Endothelial cell of umbilical vein (primary cell): ENCODE measurements around the gene ZBTB40. TPM values are rescaled to one million over a fixed set of nuclear protein-coding genes. Genes with fewer than 3 reads are reported as not detected.

Source experiments
- BruUV-seq: library from RNA; stranded (reverse); fragments of 400-500 nt; replicated peaks from 2 replicates; lab custom pipeline; 2021; lab: Mats Ljungman, UMichigan
- CTCF ChIA-PET: fragments of 300-600, 350-600 bp; sonication (Branson Sonifier 250); formaldehyde crosslinking; loops from one replicate; lab custom pipeline; 2021; ENCODE audit warnings: antibody characterized with exemption, inconsistent platforms; lab: Charles Lee
- POLR2A ChIA-PET: fragments of 300-600, 350-600 bp; sonication (Branson Sonifier 250); formaldehyde crosslinking; loops from one replicate; lab custom pipeline; 2021; ENCODE audit warnings: antibody characterized with exemption, inconsistent platforms; lab: Charles Lee
- DNase-seq: peaks from one replicate; pipeline ENCODE4 v3.0.0-alpha.2; 2011; ENCODE audit warnings: low read depth, low spot score
- FAIRE-seq: peaks from 2 replicates; lab custom pipeline; 2011; peaks lifted over from hg19 to GRCh38; lab: Jason Lieb, UNC
- H2AFZ ChIP-seq: 2 replicates; pipeline ENCODE4 v1.6.0; 2012; ENCODE audit warnings: low read depth, low read length, control low read depth, inconsistent platforms
- H3K27ac ChIP-seq: 2 replicates; pipeline ENCODE4 v1.5.1; 2011; ENCODE audit warnings: low read depth, mild to moderate bottlenecking, control low read depth, low read length, moderate library complexity; ENCODE audit not compliant: insufficient read depth
- H3K27me3 ChIP-seq, 2 experiments: 2 replicates each; pipeline versions ENCODE4 v1.6.0 to v1.6.1; 2011; ENCODE audit warnings: low read length in 2 of 2, mixed read lengths in 1 of 2; ENCODE audit not compliant: control insufficient read depth in 2 of 2, insufficient read depth in 2 of 2
- H3K36me3 ChIP-seq, 2 experiments: 2 replicates in 1 of 2; 3 replicates in 1 of 2; pipeline ENCODE4 v1.5.1; 2011; ENCODE audit warnings: low read length in 2 of 2, mild to moderate bottlenecking in 1 of 2, moderate library complexity in 1 of 2; ENCODE audit not compliant: control insufficient read depth in 2 of 2, insufficient read depth in 2 of 2; ENCODE audit errors: extremely low read depth in 1 of 2
- H3K4me1 ChIP-seq: 3 replicates; pipeline ENCODE4 v1.5.1; 2011; ENCODE audit warnings: mild to moderate bottlenecking, low read length; ENCODE audit not compliant: control insufficient read depth, insufficient read depth; ENCODE audit errors: extremely low read depth
- H3K4me2 ChIP-seq: 2 replicates; pipeline ENCODE4 v1.6.1; 2011; ENCODE audit warnings: low read length, control low read depth, mixed read lengths; ENCODE audit not compliant: insufficient read depth
- H3K4me3 ChIP-seq, 3 experiments: fragments of 200-600 bp in 1 of 3; sonication (generic), shearing (Covaris generic) in 1 of 3; replicated peaks in 1 of 3; 2 replicates each; pipeline ENCODE4 v1.5.1; 2011 to 2016; ENCODE audit warnings: control low read depth in 3 of 3, low read length in 3 of 3, mild to moderate bottlenecking in 2 of 3, inconsistent platforms in 1 of 3, low read depth in 1 of 3, moderate library complexity in 1 of 3; ENCODE audit not compliant: insufficient read depth in 1 of 3
- H3K79me2 ChIP-seq: 2 replicates; pipeline ENCODE4 v1.6.0; 2012; ENCODE audit warnings: low read length, inconsistent platforms; ENCODE audit not compliant: control insufficient read depth, insufficient read depth
- H3K9ac ChIP-seq: replicated peaks from 2 replicates; pipeline ENCODE3; 2011; ENCODE audit warnings: low read length, control low read depth; ENCODE audit not compliant: insufficient read depth; ENCODE audit errors: extremely low read depth
- H3K9me1 ChIP-seq: replicated peaks from 3 replicates; pipeline ENCODE4 v1.6.0; 2011; ENCODE audit warnings: mild to moderate bottlenecking, low read length; ENCODE audit not compliant: control insufficient read depth, insufficient read depth; ENCODE audit errors: extremely low read depth
- H3K9me3 ChIP-seq: replicated peaks from 2 replicates; pipeline ENCODE4 v1.5.1; 2012; ENCODE audit warnings: low read length, inconsistent platforms; ENCODE audit not compliant: control insufficient read depth, insufficient read depth
- H4K20me1 ChIP-seq: replicated peaks from 2 replicates; pipeline ENCODE3; 2011; ENCODE audit warnings: mild to moderate bottlenecking, low read length; ENCODE audit not compliant: control insufficient read depth, insufficient read depth; ENCODE audit errors: extremely low read depth
- CTCF ChIP-seq, 2 donors: IDR thresholded peaks; 1 replicate in 1 of 2; 2 replicates in 1 of 2; pipeline ENCODE4 v1.5.1; 2011; ENCODE audit warnings: low read length in 2 of 2, mild to moderate bottlenecking in 2 of 2, moderate library complexity in 2 of 2, control low read depth in 1 of 2, inconsistent platforms in 1 of 2, low read depth in 1 of 2; ENCODE audit not compliant: insufficient read depth in 1 of 2; ENCODE audit errors: extremely low read depth in 1 of 2
- FOS ChIP-seq: IDR thresholded peaks from 2 replicates; pipeline ENCODE4 v1.6.1; 2011; ENCODE audit warnings: mild to moderate bottlenecking, low read length, moderate library complexity, borderline replicate concordance; ENCODE audit not compliant: insufficient read depth
- MYC ChIP-seq: IDR thresholded peaks from one replicate; pipeline ENCODE4 v1.6.1; 2011; ENCODE audit warnings: mild to moderate bottlenecking, low read depth, low read length
- POLR2A ChIP-seq: IDR thresholded peaks from 2 replicates; pipeline ENCODE4 v1.6.1; 2012; ENCODE audit warnings: low read depth, mild to moderate bottlenecking, control low read depth, low read length
- dilution Hi-C: fragments of 300-500 bp; cut with MboI; formaldehyde crosslinking; loops from one replicate; pipeline ENCODE4 v1.15.0; 2019; ENCODE audit warnings: low sequenced_read_pairs; ENCODE audit not compliant: extremely low pct_ligation_motif_present
- intact Hi-C: fragments of 100-400 bp; cut with micrococcal nuclease; formaldehyde crosslinking; loops from one replicate; pipeline ENCODE4 v1.10.0; 2022
- polyA plus RNA-seq, 4 experiments: library from polyadenylated mRNA; depleted of rRNA in 3 of 4; stranded (reverse) in 3 of 4; unstranded in 1 of 4; fragments of >200 nt; gene quantifications; 2 replicates each; pipeline versions ENCODE4 v1.2.1 to v1.2.3, GENCODE V29; 2011 to 2012; ENCODE audit warnings: missing spikeins in 1 of 4
- total RNA-seq: library from RNA; stranded (reverse); gene quantifications from 2 replicates; pipeline ENCODE4 v1.2.3, GENCODE V29; 2021

The ZBTB40 gene
- total and polyA plus RNA-seq, 2 donors (not counting 3 experiments of a cell fraction or from before 2014, with no cell fraction given): 12.3 to 21.3 TPM

GRCh38 chr1:22556391-22557104 lies 104.9 kb downstream of the ZBTB40 start:
- BruUV-seq: no TSS peak
- no peak for FAIRE-seq

GRCh38 chr1:22557341-22557950 lies 105.8 kb downstream of the ZBTB40 start:
- H3K27ac ChIP-seq: no peak overlapping the region
- H2AFZ ChIP-seq: no peak overlapping the region
- H3K9ac ChIP-seq: no peak overlapping the region
- H3K79me2 ChIP-seq: no peaks in the 10 kb centered on the region
- ChIA-PET CTCF (no interaction called here), POLR2A (no interaction called here)
- no peaks in the 10 kb centered on the region for H3K9me1 ChIP-seq
- H3K4me2 ChIP-seq: no peak overlapping the region
- dilution Hi-C loops (no loop called here), intact Hi-C loops (no loop called here)
- no peaks in the 10 kb centered on the region for H3K4me1 ChIP-seq
- no peaks in the 10 kb centered on the region for H3K9me3 ChIP-seq
- H3K4me3 ChIP-seq: no peak overlapping the region
- no TSS peak for BruUV-seq
- TF ChIP-seq MYC: no peak
- no peak for TF ChIP-seq POLR2A
- TF ChIP-seq FOS: no peak
- no peak for TF ChIP-seq CTCF (IDR thresholded peaks at IDR 0.05; ENCODE audit: extremely low read depth in 1 of 2, insufficient read depth in 1 of 2, low read depth in 1 of 2, low read length in 2 of 2)
- peaks cover 41 to 43% of the 10 kb centered on the region in 2 experiments for H3K27me3 ChIP-seq
- FAIRE-seq (peak; percentile 37), DNase-seq (peak; percentile 11)
- no peaks in the 10 kb centered on the region for H4K20me1 ChIP-seq
- H3K36me3 ChIP-seq: no peaks in the 10 kb centered on the region

More at GRCh38 chr1:22556391-22557104, 104.9 kb downstream of the ZBTB40 start:
- no peaks in the 10 kb centered on the region for H3K9me1 ChIP-seq
- no peak for DNase-seq
- no peaks in the 10 kb centered on the region for H3K36me3 ChIP-seq
- H3K79me2 ChIP-seq: no peaks in the 10 kb centered on the region
- H3K4me3 ChIP-seq: no peak overlapping the region
- peaks cover 32 to 34% of the 10 kb centered on the region in 2 experiments for H3K27me3 ChIP-seq
- H3K9me3 ChIP-seq: no peaks in the 10 kb centered on the region
- no peak for TF ChIP-seq POLR2A
- dilution Hi-C loops (no loop called here), intact Hi-C loops (no loop called here)
- no peak overlapping the region for H3K4me2 ChIP-seq
- CTCF ChIA-PET: interaction anchor here (0.6 kb wide), 1 partner anchor 150 kb away, joined by 3 read pairs; no protein-coding TSS in a partner anchor
- H3K4me1 ChIP-seq: no peaks in the 10 kb centered on the region
- no peak overlapping the region for H3K9ac ChIP-seq
- H4K20me1 ChIP-seq: no peaks in the 10 kb centered on the region
- POLR2A ChIA-PET: no interaction called here
- H3K27ac ChIP-seq: no peak overlapping the region
- no peak overlapping the region for H2AFZ ChIP-seq
